KMS-11 (cell line): Measurements from ENCODE around the gene NT5C3B.
"Not testable (repeated sequence)": the region's sequence is repeated elsewhere in the genome, so short reads cannot be mapped to it uniquely, and the experiment has no call there.

Experiments used
- H2AFZ ChIP-seq: fragments of 200-600 bp; sonication (generic); 2 replicates; pipeline ENCODE4 v1.6.1; 2016; ENCODE audit warnings: antibody characterized with exemption, mixed run types, low read depth
- H3K27ac ChIP-seq: fragments of 200-600 bp; sonication (generic); 2 replicates; pipeline ENCODE4 v1.6.1; 2016; ENCODE audit warnings: mild to moderate bottlenecking, mixed run types
- H3K27me3 ChIP-seq: fragments of 200-600 bp; sonication (generic); 2 replicates; pipeline ENCODE4 v1.6.1; 2017; ENCODE audit warnings: mild to moderate bottlenecking, low read depth, mixed run types, moderate library complexity; ENCODE audit not compliant: insufficient read depth
- H3K36me3 ChIP-seq: fragments of 200-600 bp; sonication (generic); 2 replicates; pipeline ENCODE4 v1.6.1; 2017; ENCODE audit warnings: mild to moderate bottlenecking, mixed run types; ENCODE audit not compliant: insufficient read depth
- H3K4me1 ChIP-seq: fragments of 200-600 bp; sonication (generic); 2 replicates; pipeline ENCODE4 v1.6.1; 2016; ENCODE audit warnings: mild to moderate bottlenecking, low read depth, mixed run types; ENCODE audit not compliant: poor library complexity, severe bottlenecking
- H3K4me2 ChIP-seq: fragments of 200-600 bp; sonication (generic); 2 replicates; pipeline ENCODE4 v1.7.0; 2016; ENCODE audit warnings: mild to moderate bottlenecking, mixed run types
- H3K4me3 ChIP-seq: fragments of 200-600 bp; sonication (generic); IDR thresholded peaks from 2 replicates; pipeline ENCODE4 v1.6.1; 2017; ENCODE audit warnings: low read depth, low read length, mixed read lengths; ENCODE audit not compliant: insufficient read depth
- H3K79me2 ChIP-seq: fragments of 200-600 bp; sonication (generic); 2 replicates; pipeline ENCODE4 v1.6.1; 2016; ENCODE audit warnings: low read depth, mixed run types; ENCODE audit not compliant: insufficient read depth
- H3K9ac ChIP-seq: fragments of 200-600 bp; sonication (generic); 2 replicates; pipeline ENCODE4 v1.6.1; 2016; ENCODE audit warnings: mild to moderate bottlenecking, mixed run types
- H4K20me1 ChIP-seq: fragments of 200-600 bp; sonication (generic); 2 replicates; pipeline ENCODE4 v1.6.1; 2016; ENCODE audit warnings: mild to moderate bottlenecking, mixed run types; ENCODE audit not compliant: insufficient read depth
- TF ChIP-seq, protein P1 (sequence below): fragments of 200-600 bp; sonication (generic); conservative IDR thresholded peaks from 2 replicates; pipeline ENCODE4 v1.6.1; 2017; ENCODE audit warnings: low read depth, mild to moderate bottlenecking, antibody characterized with exemption, low read length, moderate library complexity, mixed read lengths

Gene NT5C3B

DNA sequence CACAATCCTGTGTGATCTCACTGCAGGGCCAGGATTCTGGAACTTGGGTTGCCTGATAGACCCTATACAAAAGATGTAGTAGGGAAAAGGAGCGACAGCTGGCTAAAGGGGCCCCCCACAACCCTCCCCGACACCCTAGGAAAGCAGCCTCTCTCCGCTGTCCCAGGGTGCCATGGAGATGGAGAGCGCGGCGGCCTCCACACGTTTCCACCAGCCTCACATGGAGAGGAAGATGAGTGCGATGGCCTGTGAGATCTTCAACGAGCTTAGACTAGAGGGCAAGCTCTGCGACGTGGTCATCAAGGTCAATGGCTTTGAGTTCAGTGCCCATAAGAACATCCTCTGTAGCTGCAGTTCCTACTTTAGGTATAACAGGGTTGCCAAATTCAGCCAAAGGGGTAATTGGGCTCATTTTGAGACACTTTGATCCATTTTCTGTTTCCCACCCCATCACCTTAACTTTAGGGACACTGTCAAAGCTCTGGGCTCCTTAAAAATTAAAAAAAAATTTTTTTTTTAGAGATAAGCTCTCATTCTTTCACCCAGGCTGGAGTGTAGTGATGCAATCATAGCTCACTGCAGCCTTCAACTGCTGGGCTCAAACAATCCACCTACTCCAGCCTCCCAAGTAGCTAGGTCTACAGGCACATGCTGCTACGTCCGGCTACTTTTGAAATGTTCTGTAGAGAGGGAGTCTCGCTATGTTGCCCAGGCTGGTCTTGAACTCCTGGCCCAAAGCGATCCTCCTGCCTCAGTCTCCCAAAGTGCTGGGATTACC is 1.9 kb upstream of the NT5C3B start, which contains the start of gene KLHL10:
Gene KLHL10, plus strand, starts transcription at position 65 of the 778 bp plus-strand sequence. Its CDS starts 108 bp downstream, at position 173.
- TF ChIP-seq, protein P1, sequence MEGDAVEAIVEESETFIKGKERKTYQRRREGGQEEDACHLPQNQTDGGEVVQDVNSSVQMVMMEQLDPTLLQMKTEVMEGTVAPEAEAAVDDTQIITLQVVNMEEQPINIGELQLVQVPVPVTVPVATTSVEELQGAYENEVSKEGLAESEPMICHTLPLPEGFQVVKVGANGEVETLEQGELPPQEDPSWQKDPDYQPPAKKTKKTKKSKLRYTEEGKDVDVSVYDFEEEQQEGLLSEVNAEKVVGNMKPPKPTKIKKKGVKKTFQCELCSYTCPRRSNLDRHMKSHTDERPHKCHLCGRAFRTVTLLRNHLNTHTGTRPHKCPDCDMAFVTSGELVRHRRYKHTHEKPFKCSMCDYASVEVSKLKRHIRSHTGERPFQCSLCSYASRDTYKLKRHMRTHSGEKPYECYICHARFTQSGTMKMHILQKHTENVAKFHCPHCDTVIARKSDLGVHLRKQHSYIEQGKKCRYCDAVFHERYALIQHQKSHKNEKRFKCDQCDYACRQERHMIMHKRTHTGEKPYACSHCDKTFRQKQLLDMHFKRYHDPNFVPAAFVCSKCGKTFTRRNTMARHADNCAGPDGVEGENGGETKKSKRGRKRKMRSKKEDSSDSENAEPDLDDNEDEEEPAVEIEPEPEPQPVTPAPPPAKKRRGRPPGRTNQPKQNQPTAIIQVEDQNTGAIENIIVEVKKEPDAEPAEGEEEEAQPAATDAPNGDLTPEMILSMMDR: no peak
- Histone ChIP-seq H3K4me3 (no peak within 1 kb of the TSS), H3K36me3 (no peaks in the 10 kb centered on the region), H3K4me2 (peak within 1 kb of the TSS; percentile 99), H3K27ac (peak within 1 kb of the TSS; percentile 8; the same call in 1 of the 2 replicates), H2AFZ (peak within 1 kb of the TSS; percentile 100), H3K4me1 (peaks cover 17% of the 10 kb centered on the region), H4K20me1 (no peaks in the 10 kb centered on the region), H3K9ac (peak within 1 kb of the TSS; percentile 35; the same call in 1 of the 2 replicates), H3K79me2 (no peaks in the 10 kb centered on the region; the same call in 1 of the 2 replicates), H3K27me3 (no peaks in the 10 kb centered on the region)

DNA sequence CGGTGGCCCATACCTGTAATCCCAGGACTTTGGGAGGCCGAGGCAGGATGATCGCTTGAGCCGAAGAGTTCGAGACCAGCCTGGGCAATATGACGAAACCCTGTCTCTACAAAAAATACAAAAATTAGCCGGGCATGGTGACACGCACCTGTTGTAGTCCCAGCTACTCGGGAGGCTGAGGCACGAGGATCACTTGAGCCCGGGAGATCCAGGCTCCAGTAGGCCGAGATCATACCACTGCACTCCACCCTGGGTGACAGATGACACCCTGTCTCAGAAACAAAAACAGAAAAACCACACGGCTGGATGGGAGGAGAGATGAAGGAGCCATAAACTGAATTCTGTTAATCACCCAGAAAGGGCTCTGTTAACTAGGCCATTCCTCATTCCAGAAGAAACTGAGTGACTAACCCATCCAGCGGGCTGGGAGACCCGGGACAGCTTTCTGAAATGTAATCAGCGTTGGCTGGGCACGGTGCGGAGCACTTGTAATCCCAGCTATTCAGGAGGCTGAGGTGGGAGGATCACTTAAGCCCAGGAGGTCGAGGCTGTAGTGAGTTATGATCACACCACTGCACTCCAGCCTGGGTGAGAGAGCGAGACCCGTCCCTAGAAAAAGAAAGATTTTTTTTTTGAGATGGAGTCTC is 641 bp upstream of the NT5C3B start:
- Histone ChIP-seq H3K4me3 (no peak overlapping the region), H3K36me3 (no peaks in the 10 kb centered on the region), H3K9ac (peak overlapping the region; percentile 35; the same call in 1 of the 2 replicates), H3K4me1 (peaks cover 17% of the 10 kb centered on the region), H3K27ac (peak overlapping the region; percentile 8; the same call in 1 of the 2 replicates), H3K27me3 (no peaks in the 10 kb centered on the region), H3K79me2 (no peaks in the 10 kb centered on the region; the same call in 1 of the 2 replicates), H2AFZ (peak overlapping the region; percentile 100), H4K20me1 (no peaks in the 10 kb centered on the region), H3K4me2 (peak overlapping the region; percentile 99)
- TF ChIP-seq, protein P1: no peak

DNA sequence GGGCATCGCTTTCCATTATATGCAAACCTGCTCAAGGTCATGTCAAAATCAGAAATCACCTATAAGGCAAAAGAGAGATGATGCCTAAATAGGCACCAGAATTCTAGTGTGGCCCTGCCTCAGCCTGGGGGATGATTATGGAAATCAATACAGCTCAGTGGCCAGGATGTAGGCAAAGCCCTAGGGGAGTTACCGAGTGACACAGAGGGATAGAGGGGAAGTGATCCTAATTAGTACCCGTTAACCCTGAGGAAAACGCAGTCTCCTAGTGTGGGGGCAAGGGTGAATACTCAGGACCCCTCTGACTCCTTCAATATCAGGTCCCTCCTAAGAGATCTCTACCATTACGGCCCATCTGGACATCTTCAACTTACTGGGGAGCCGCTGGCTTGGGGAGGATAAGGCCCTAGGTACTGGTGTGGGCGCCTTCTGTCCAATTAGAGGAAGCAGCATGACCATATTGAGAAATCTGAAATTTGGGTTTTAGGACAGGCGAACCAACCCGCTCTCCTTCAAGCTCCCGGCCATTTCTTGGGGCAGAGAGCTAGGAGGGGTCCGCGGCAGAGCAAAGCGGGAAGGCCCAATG is 725 bp downstream of the NT5C3B start:
- peak overlapping the region; percentile 75 for H3K9ac ChIP-seq
- H3K27ac ChIP-seq: no peak overlapping the region
- TF ChIP-seq, protein P1: no peak
- H3K36me3 ChIP-seq: no peaks in the 10 kb centered on the region; the same call in 1 of the 2 replicates
- H3K4me2 ChIP-seq: peak overlapping the region; percentile 65
- no peaks in the 10 kb centered on the region; the same call in 1 of the 2 replicates for H3K79me2 ChIP-seq
- peaks cover 17% of the 10 kb centered on the region for H3K4me1 ChIP-seq
- no peak overlapping the region for H3K4me3 ChIP-seq
- peak overlapping the region; percentile 100 for H2AFZ ChIP-seq
- no peaks in the 10 kb centered on the region for H3K27me3 ChIP-seq
- H4K20me1 ChIP-seq: no peaks in the 10 kb centered on the region

DNA sequence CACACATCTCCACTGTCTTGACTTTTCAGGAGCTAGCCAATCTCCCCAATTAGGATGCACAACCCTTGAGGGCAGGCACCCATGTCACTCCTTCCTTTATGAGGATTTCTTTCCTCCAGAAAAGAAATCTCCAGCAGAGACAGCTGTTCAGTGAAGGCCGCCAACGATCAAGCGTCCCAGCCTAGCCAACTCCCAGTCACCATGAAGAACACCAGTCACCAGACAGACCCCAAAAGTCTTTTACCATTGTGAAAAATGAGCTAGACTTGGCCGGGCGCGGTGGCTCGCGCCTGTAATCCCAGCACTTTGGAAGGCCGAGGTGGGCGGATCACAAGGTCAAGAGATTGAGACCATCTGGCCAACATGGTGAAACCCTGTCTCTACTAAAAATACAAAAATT is 6.1 kb downstream of the NT5C3B start:
- not testable (repeated sequence) for H3K9ac ChIP-seq, H4K20me1 ChIP-seq, H3K27ac ChIP-seq, H3K27me3 ChIP-seq, H3K79me2 ChIP-seq, H3K36me3 ChIP-seq, H3K4me1 ChIP-seq, H2AFZ ChIP-seq, H3K4me2 ChIP-seq, H3K4me3 ChIP-seq
